Hepatocyte (in vitro differentiated cells): ENCODE measurements around the gene FOSB. TPM values are rescaled to one million over a fixed set of nuclear protein-coding genes. Genes with fewer than 3 reads are reported as not detected.

Experiments used
- microRNA-seq: library from miRNA; unstranded; fragments of <30 nt; microRNA quantifications from one replicate; pipeline ENCODE4, GENCODE V29; 2017
- polyA plus RNA-seq: library from polyadenylated mRNA; unstranded; fragments of >200 nt; fragmentation: Nextera tagmentation; extraction: Ambion mirVana; gene quantifications from 2 replicates; pipeline ENCODE4 v1.2.1, GENCODE V29; 2016
- small RNA-seq: library from RNA; depleted of rRNA; stranded (forward); fragments of <200 nt; gene quantifications from one replicate; pipeline ENCODE3, GENCODE V24; 2014
- total RNA-seq: library from RNA; depleted of rRNA; stranded (reverse); fragments of >200 nt; gene quantifications from 2 replicates; pipeline ENCODE4 v1.2.3, GENCODE V29; 2014

Gene FOSB
- total and polyA plus RNA-seq, 2 experiments from 2014 or later: 73.1 to 114 TPM

Small RNA genes within 50 kb of the gene (microRNA-seq; reads per million reads assigned to microRNA genes)
- not detected for gene MIR6088

Small RNA genes within 50 kb of the gene (small RNA-seq; reads per million reads assigned to genes)
- not detected for gene MIR6088

Other genes with a start within 250 kb of the FOSB start
- gene EXOC3L2, start 222.6 kb upstream of the FOSB start, total RNA-seq: 0.08 and 1.3 TPM in 2 replicates
- gene EXOC3L2, start 222.6 kb upstream of the FOSB start, polyA plus RNA-seq: 0.13 TPM in 1 of 2 replicates, not detected in the other
- 9.5 and 23.0 TPM in 2 replicates for gene MARK4, start 216.7 kb upstream of the FOSB start, total RNA-seq
- 13.5 and 14.8 TPM in 2 replicates for gene MARK4, start 216.7 kb upstream of the FOSB start, polyA plus RNA-seq
- gene CKM, start 145.1 kb upstream of the FOSB start, total RNA-seq: 0.40 and 1.3 TPM in 2 replicates
- 0.39 and 1.0 TPM in 2 replicates for gene CKM, start 145.1 kb upstream of the FOSB start, polyA plus RNA-seq
- gene KLC3, start 127.2 kb upstream of the FOSB start, total RNA-seq: 3.3 and 5.5 TPM in 2 replicates
- gene KLC3, start 127.2 kb upstream of the FOSB start, polyA plus RNA-seq: 2.7 and 7.6 TPM in 2 replicates
- gene ERCC2, start 97.4 kb upstream of the FOSB start, total RNA-seq: 10.1 and 13.9 TPM in 2 replicates
- gene ERCC2, start 97.4 kb upstream of the FOSB start, polyA plus RNA-seq: 7.1 and 7.3 TPM in 2 replicates
- 7.9 and 8.7 TPM in 2 replicates for gene PPP1R13L, start 62.9 kb upstream of the FOSB start, total RNA-seq
- gene PPP1R13L, start 62.9 kb upstream of the FOSB start, polyA plus RNA-seq: 14.8 and 22.9 TPM in 2 replicates
- 2.7 and 3.3 TPM in 2 replicates for gene POLR1G, start 61.4 kb upstream of the FOSB start, total RNA-seq
- 2.4 and 2.5 TPM in 2 replicates for gene POLR1G, start 61.4 kb upstream of the FOSB start, polyA plus RNA-seq
- gene ERCC1, start 44.1 kb upstream of the FOSB start, total RNA-seq: 42.5 and 51.0 TPM in 2 replicates
- 66.7 and 72.8 TPM in 2 replicates for gene ERCC1, start 44.1 kb upstream of the FOSB start, polyA plus RNA-seq
- gene RTN2, start 29.1 kb downstream of the FOSB start, total RNA-seq: 3.4 and 7.8 TPM in 2 replicates
- gene RTN2, start 29.1 kb downstream of the FOSB start, polyA plus RNA-seq: 12.2 and 14.8 TPM in 2 replicates
- 0.40 and 1.9 TPM in 2 replicates for gene PPM1N, start 30.4 kb downstream of the FOSB start, total RNA-seq
- gene PPM1N, start 30.4 kb downstream of the FOSB start, polyA plus RNA-seq: 0.59 and 1.4 TPM in 2 replicates
- 57.3 and 68.9 TPM in 2 replicates for gene VASP, start 39.5 kb downstream of the FOSB start, total RNA-seq
- gene VASP, start 39.5 kb downstream of the FOSB start, polyA plus RNA-seq: 86.0 and 92.6 TPM in 2 replicates
- gene OPA3, start 116.8 kb downstream of the FOSB start, total RNA-seq: 11.2 and 15.1 TPM in 2 replicates
- gene OPA3, start 116.8 kb downstream of the FOSB start, polyA plus RNA-seq: 15.0 and 15.2 TPM in 2 replicates
- not detected in 2 replicates for gene GPR4, start 134.2 kb downstream of the FOSB start, total RNA-seq
- 0.10 TPM in 1 of 2 replicates, not detected in the other for gene GPR4, start 134.2 kb downstream of the FOSB start, polyA plus RNA-seq
- gene EML2, start 171.4 kb downstream of the FOSB start, total RNA-seq: 9.1 and 13.9 TPM in 2 replicates
- gene EML2, start 171.4 kb downstream of the FOSB start, polyA plus RNA-seq: 17.0 and 20.6 TPM in 2 replicates
- 1.8 and 2.7 TPM in 2 replicates for gene GIPR, start 200.2 kb downstream of the FOSB start, total RNA-seq
- 5.6 and 6.7 TPM in 2 replicates for gene GIPR, start 200.2 kb downstream of the FOSB start, polyA plus RNA-seq
- gene SNRPD2, start 224.0 kb downstream of the FOSB start, total RNA-seq: 149 and 165 TPM in 2 replicates
- 478 and 513 TPM in 2 replicates for gene SNRPD2, start 224.0 kb downstream of the FOSB start, polyA plus RNA-seq
- gene QPCTL, start 224.7 kb downstream of the FOSB start, total RNA-seq: 7.5 and 10.3 TPM in 2 replicates
- 6.8 and 11.0 TPM in 2 replicates for gene QPCTL, start 224.7 kb downstream of the FOSB start, polyA plus RNA-seq